ENCODE measurements around the gene DGKQ. TPM values are rescaled to one million over a fixed set of nuclear protein-coding genes. Genes with fewer than 3 reads are reported as not detected.
"Not testable (repeated sequence)": the region's sequence is repeated elsewhere in the genome, so short reads cannot be mapped to it uniquely, and the experiment has no call there.

The DGKQ gene
- total RNA-seq, 1 experiment from 2014 or later = 12.4 TPM

GRCh38 chr4:978957-979701 lies 5.8 kb upstream of the DGKQ start:
- H3K27me3 Mint-ChIP-seq (ENCODE audit: low read depth) = peaks cover 49% of the 10 kb centered on the region
- Histone ChIP-seq H3K27ac (ENCODE audit: insufficient read length, low read depth, low read length) (no peak overlapping the region), H4K91ac (ENCODE audit: insufficient read length, low read depth, low read length) (no peak overlapping the region), H2BK120ac (ENCODE audit: low read depth, low read length, poor library complexity, severe bottlenecking) (no peak overlapping the region), H3K9ac (ENCODE audit: extremely low read depth, insufficient read length, low read length) (no peak overlapping the region), H2BK15ac (ENCODE audit: low read depth, low read length) (no peak overlapping the region), H3K79me1 (ENCODE audit: insufficient read depth, low read depth, low read length, poor library complexity, severe bottlenecking) (no peaks in the 10 kb centered on the region), H2AK5ac (ENCODE audit: insufficient read length, low read length) (no peak overlapping the region), H2BK5ac (ENCODE audit: insufficient read length, low read length) (no peak overlapping the region), H3K9me3 (ENCODE audit: control insufficient read depth, low read depth, low read length) (no peaks in the 10 kb centered on the region), H3K79me2 (ENCODE audit: insufficient read depth, low read length) (no peaks in the 10 kb centered on the region), H4K20me1 (ENCODE audit: control insufficient read depth, insufficient read depth, insufficient read length) (no peaks in the 10 kb centered on the region), H3K14ac (ENCODE audit: insufficient read depth, low read length) (no peak overlapping the region), H2AFZ (ENCODE audit: low read length) (no peak overlapping the region), H3K4me1 (ENCODE audit: insufficient read depth, low read length) (no peaks in the 10 kb centered on the region), H3K18ac (ENCODE audit: insufficient read length, low read depth, low read length) (no peak overlapping the region), H3K4me2 (ENCODE audit: insufficient read depth, insufficient read length, low read length) (no peak overlapping the region), H2BK20ac (ENCODE audit: low read depth, low read length, poor library complexity, severe bottlenecking) (no peak overlapping the region), H3K4ac (ENCODE audit: low read depth, low read length) (no peak overlapping the region), H3K23me2 (ENCODE audit: insufficient read length, low read depth, low read length, poor library complexity, severe bottlenecking) (no peaks in the 10 kb centered on the region), H3K56ac (ENCODE audit: insufficient read length, low read depth, low read length) (no peak overlapping the region), H3T11ph (ENCODE audit: low read length) (no peak overlapping the region), H4K5ac (ENCODE audit: insufficient read length, low read depth, low read length) (no peak overlapping the region), H4K8ac (replicated peaks; ENCODE audit: insufficient read length, low read depth, low read length) (no peak overlapping the region), H3K27me3 (ENCODE audit: insufficient read depth, low read length) (no peaks in the 10 kb centered on the region), H3K23ac (ENCODE audit: insufficient read length, low read depth, low read length) (no peak overlapping the region), H2BK12ac (ENCODE audit: insufficient read length, low read depth, low read length) (no peak overlapping the region)
- no peaks in the 10 kb centered on the region for H3K36me3 Mint-ChIP-seq (ENCODE audit: insufficient read depth in 1 of 3, low read depth in 3 of 3)
- no CpG with 5 or more reads among the region's 20 CpGs for WGBS (ENCODE audit: extremely low coverage, insufficient read length, low lambda C conversion rate)
- no peak overlapping the region for H3K27ac Mint-ChIP-seq
- peaks cover 5 to 8% of the 10 kb centered on the region in 2 experiments; a peak in 3 of 5 replicates for H3K9me3 Mint-ChIP-seq
- no peak for DNase-seq
- H3K4me3 Mint-ChIP-seq = no peak overlapping the region
- TF ChIP-seq CTCF (conservative IDR thresholded peaks at IDR 0.05) = no peak
- peaks cover 4% of the 10 kb centered on the region in 2 experiments; a peak in 2 of 4 replicates for H3K4me1 Mint-ChIP-seq

DNA sequence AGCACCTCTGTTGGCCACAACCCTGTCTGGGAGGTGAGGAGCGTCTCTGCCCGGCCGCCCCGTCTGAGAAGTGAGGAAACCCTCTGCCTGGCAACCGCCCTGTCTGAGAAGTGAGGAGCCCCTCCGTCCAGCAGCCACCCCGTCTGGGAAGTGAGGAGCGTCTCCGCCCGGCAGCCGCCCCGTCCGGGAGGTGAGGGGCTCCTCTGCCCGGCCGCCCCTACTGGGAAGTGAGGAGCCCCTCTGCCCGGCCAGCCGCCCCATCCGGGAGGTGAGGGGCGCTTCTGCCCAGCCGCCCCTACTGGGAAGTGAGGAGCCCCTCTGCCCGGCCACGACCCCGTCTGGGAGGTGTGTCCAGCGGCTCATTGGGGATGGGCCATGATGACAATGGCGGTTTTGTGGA lies 2.6 kb upstream of the DGKQ start:
- H3K14ac ChIP-seq (ENCODE audit: insufficient read depth, low read length); H3K9me3 Mint-ChIP-seq; H3K9ac ChIP-seq (ENCODE audit: extremely low read depth, insufficient read length, low read length); H3K27ac ChIP-seq (ENCODE audit: insufficient read length, low read depth, low read length); H3K27ac Mint-ChIP-seq; H3T11ph ChIP-seq (ENCODE audit: low read length); H3K9me3 ChIP-seq (ENCODE audit: control insufficient read depth, low read depth, low read length); H3K79me1 ChIP-seq (ENCODE audit: insufficient read depth, low read depth, low read length, poor library complexity, severe bottlenecking); H3K27me3 ChIP-seq (ENCODE audit: insufficient read depth, low read length); H3K56ac ChIP-seq (ENCODE audit: insufficient read length, low read depth, low read length); H2AK5ac ChIP-seq (ENCODE audit: insufficient read length, low read length); H3K23ac ChIP-seq (ENCODE audit: insufficient read length, low read depth, low read length); H4K20me1 ChIP-seq (ENCODE audit: control insufficient read depth, insufficient read depth, insufficient read length); H4K91ac ChIP-seq (ENCODE audit: insufficient read length, low read depth, low read length); H3K18ac ChIP-seq (ENCODE audit: insufficient read length, low read depth, low read length); H3K4me1 ChIP-seq (ENCODE audit: insufficient read depth, low read length); DNase-seq; H4K8ac ChIP-seq (replicated peaks; ENCODE audit: insufficient read length, low read depth, low read length); H3K23me2 ChIP-seq (ENCODE audit: insufficient read length, low read depth, low read length, poor library complexity, severe bottlenecking); H3K4ac ChIP-seq (ENCODE audit: low read depth, low read length); H2BK120ac ChIP-seq (ENCODE audit: low read depth, low read length, poor library complexity, severe bottlenecking); H3K79me2 ChIP-seq (ENCODE audit: insufficient read depth, low read length); H4K5ac ChIP-seq (ENCODE audit: insufficient read length, low read depth, low read length); H2BK12ac ChIP-seq (ENCODE audit: insufficient read length, low read depth, low read length); H3K36me3 Mint-ChIP-seq (ENCODE audit: insufficient read depth in 1 of 3, low read depth in 3 of 3); H3K4me3 Mint-ChIP-seq; H3K4me2 ChIP-seq (ENCODE audit: insufficient read depth, insufficient read length, low read length); H2AFZ ChIP-seq (ENCODE audit: low read length); H2BK15ac ChIP-seq (ENCODE audit: low read depth, low read length); H3K4me1 Mint-ChIP-seq; H2BK20ac ChIP-seq (ENCODE audit: low read depth, low read length, poor library complexity, severe bottlenecking); H2BK5ac ChIP-seq (ENCODE audit: insufficient read length, low read length): not testable (repeated sequence)
- H3K27me3 Mint-ChIP-seq (ENCODE audit: low read depth) = peaks cover 36% of the 10 kb centered on the region
- WGBS (ENCODE audit: extremely low coverage, insufficient read length, low lambda C conversion rate) = no CpG with 5 or more reads among the region's 25 CpGs

All from H9 (cell line).